NCI-H1048 (cell line): ENCODE results near the gene PIK3C2G.

ENCODE experiments used
- DNase-seq: peaks from one replicate; lab custom pipeline; 2025; lab: John Stamatoyannopoulos, UW

PIK3C2G gene

GRCh38 chr12:18340786-18341185, 79.5 kb downstream of the PIK3C2G start:
- no peak for DNase-seq

- DNase-seq: no peak
These were observed 82.4 kb downstream of the PIK3C2G start for GRCh38 chr12:18343708-18344107.

- DNase-seq: no peak
These were observed 83.9 kb downstream of the PIK3C2G start for GRCh38 chr12:18345021-18345735.

- DNase-seq: no peak
These were observed 91.0 kb downstream of the PIK3C2G start for GRCh38 chr12:18352312-18352711.

- DNase-seq: no peak
These were observed 94.1 kb downstream of the PIK3C2G start for GRCh38 chr12:18355429-18355828.

- no peak for DNase-seq
These were observed 96.8 kb downstream of the PIK3C2G start for GRCh38 chr12:18358077-18358476.

GRCh38 chr12:18358930-18359329, 97.6 kb downstream of the PIK3C2G start:
- DNase-seq: no peak

GRCh38 chr12:18361433-18361832, 100.1 kb downstream of the PIK3C2G start:
- no peak for DNase-seq

GRCh38 chr12:18363321-18363720, 102.0 kb downstream of the PIK3C2G start:
- DNase-seq: no peak

GRCh38 chr12:18368594-18368993, 107.3 kb downstream of the PIK3C2G start:
- DNase-seq: no peak

GRCh38 chr12:18373181-18373580, 111.9 kb downstream of the PIK3C2G start:
- DNase-seq: no peak

GRCh38 chr12:18375131-18375530, 113.8 kb downstream of the PIK3C2G start:
- DNase-seq: no peak

- no peak for DNase-seq
These were observed 114.3 kb downstream of the PIK3C2G start for GRCh38 chr12:18375583-18375982.

- no peak for DNase-seq
These were observed 121.0 kb downstream of the PIK3C2G start for GRCh38 chr12:18382236-18382885.

- peak; percentile 5 for DNase-seq
These were observed 121.9 kb downstream of the PIK3C2G start for GRCh38 chr12:18383203-18383602.

- no peak for DNase-seq
These were observed 126.4 kb downstream of the PIK3C2G start for GRCh38 chr12:18387706-18388105.

- DNase-seq: no peak
These were observed 128.5 kb downstream of the PIK3C2G start for GRCh38 chr12:18389820-18390219.

GRCh38 chr12:18391151-18391550, 129.8 kb downstream of the PIK3C2G start:
- no peak for DNase-seq

GRCh38 chr12:18394742-18395141, 133.4 kb downstream of the PIK3C2G start:
- no peak for DNase-seq

- DNase-seq: no peak
These were observed 138.9 kb downstream of the PIK3C2G start for GRCh38 chr12:18400186-18400585.

GRCh38 chr12:18402872-18403611, 141.7 kb downstream of the PIK3C2G start:
- DNase-seq: no peak

- no peak for DNase-seq
These were observed 150.1 kb downstream of the PIK3C2G start for GRCh38 chr12:18411453-18411852.

GRCh38 chr12:18414671-18415070, 153.4 kb downstream of the PIK3C2G start:
- DNase-seq: no peak
